ENCODE data around the gene NUDT2.

The NUDT2 gene

GRCh38 chr9:34370335-34370969, 41.1 kb downstream of the NUDT2 start:
- Histone ChIP-seq H2AFZ (ENCODE audit: low read depth) (no peak overlapping the region), H3K79me2 (ENCODE audit: insufficient read depth, low read depth) (no peaks in the 10 kb centered on the region), H4K20me1 (ENCODE audit: insufficient read depth) (no peaks in the 10 kb centered on the region), H3K4me2 (no peak overlapping the region), H3K27me3 (ENCODE audit: insufficient read depth, low read depth) (no peaks in the 10 kb centered on the region), H3K36me3 (ENCODE audit: insufficient read depth) (no peaks in the 10 kb centered on the region), H3K4me1 (ENCODE audit: low read depth, poor library complexity, severe bottlenecking) (peaks cover 3% of the 10 kb centered on the region), H3K9ac (no peak overlapping the region), H3K4me3 (IDR thresholded peaks at IDR 0.05; ENCODE audit: insufficient read depth, low read depth, low read length) (no peak overlapping the region), H3K27ac (no peak overlapping the region)
- TF ChIP-seq, protein P1, sequence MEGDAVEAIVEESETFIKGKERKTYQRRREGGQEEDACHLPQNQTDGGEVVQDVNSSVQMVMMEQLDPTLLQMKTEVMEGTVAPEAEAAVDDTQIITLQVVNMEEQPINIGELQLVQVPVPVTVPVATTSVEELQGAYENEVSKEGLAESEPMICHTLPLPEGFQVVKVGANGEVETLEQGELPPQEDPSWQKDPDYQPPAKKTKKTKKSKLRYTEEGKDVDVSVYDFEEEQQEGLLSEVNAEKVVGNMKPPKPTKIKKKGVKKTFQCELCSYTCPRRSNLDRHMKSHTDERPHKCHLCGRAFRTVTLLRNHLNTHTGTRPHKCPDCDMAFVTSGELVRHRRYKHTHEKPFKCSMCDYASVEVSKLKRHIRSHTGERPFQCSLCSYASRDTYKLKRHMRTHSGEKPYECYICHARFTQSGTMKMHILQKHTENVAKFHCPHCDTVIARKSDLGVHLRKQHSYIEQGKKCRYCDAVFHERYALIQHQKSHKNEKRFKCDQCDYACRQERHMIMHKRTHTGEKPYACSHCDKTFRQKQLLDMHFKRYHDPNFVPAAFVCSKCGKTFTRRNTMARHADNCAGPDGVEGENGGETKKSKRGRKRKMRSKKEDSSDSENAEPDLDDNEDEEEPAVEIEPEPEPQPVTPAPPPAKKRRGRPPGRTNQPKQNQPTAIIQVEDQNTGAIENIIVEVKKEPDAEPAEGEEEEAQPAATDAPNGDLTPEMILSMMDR (conservative IDR thresholded peaks at IDR 0.05; ENCODE audit: low read depth, low read length) = no peak

GRCh38 chr9:34370970-34371880, 41.9 kb downstream of the NUDT2 start:
- no peak overlapping the region for H3K4me2 ChIP-seq

DNA sequence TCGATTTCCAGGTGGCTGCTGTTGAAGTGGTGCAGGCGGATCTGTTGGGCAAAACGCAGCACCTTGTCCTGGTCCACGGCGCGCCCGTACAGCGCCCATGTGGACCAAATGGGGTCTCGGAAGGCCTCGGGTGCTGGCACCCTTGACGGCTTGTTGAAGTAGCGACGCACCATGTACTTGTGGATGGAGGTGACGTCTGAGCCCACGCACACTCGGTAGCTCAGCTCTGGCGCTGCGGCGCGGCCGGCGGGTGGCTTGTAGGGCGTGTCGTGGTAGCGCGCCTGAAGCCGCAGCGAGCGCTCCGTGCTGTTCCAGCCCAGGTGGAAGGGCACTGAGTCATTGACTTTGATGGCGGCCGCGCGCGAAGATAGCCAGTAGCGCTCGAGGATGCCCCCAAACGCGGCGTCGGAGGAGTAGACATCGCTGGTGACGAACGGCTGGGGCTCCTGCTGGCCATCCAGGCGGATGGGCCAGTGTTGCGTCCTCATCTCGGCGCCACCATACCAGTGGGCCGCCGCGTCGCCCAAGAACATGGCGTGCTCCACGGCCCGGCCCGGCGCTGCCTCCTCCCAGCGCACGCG, 42.6 kb downstream of the NUDT2 start:
- H4K20me1 ChIP-seq (ENCODE audit: insufficient read depth) = no peaks in the 10 kb centered on the region
- no peaks in the 10 kb centered on the region for H3K79me2 ChIP-seq (ENCODE audit: insufficient read depth, low read depth)
- no peaks in the 10 kb centered on the region for H3K27me3 ChIP-seq (ENCODE audit: insufficient read depth, low read depth)
- no peak overlapping the region for H3K4me3 ChIP-seq (IDR thresholded peaks at IDR 0.05; ENCODE audit: insufficient read depth, low read depth, low read length)
- TF ChIP-seq, protein P1 (conservative IDR thresholded peaks at IDR 0.05; ENCODE audit: low read depth, low read length) = no peak
- peaks cover 9% of the 10 kb centered on the region for H3K4me1 ChIP-seq (ENCODE audit: low read depth, poor library complexity, severe bottlenecking)
- H3K9ac ChIP-seq = no peak overlapping the region
- H2AFZ ChIP-seq (ENCODE audit: low read depth) = no peak overlapping the region
- no peak overlapping the region for H3K4me2 ChIP-seq
- H3K27ac ChIP-seq = no peak overlapping the region
- H3K36me3 ChIP-seq (ENCODE audit: insufficient read depth) = no peaks in the 10 kb centered on the region

More at GRCh38 chr9:34370970-34371880, 41.9 kb downstream of the NUDT2 start:
- H3K27me3 ChIP-seq (ENCODE audit: insufficient read depth, low read depth) = no peaks in the 10 kb centered on the region
- H3K36me3 ChIP-seq (ENCODE audit: insufficient read depth) = no peaks in the 10 kb centered on the region
- H2AFZ ChIP-seq (ENCODE audit: low read depth) = no peak overlapping the region
- H4K20me1 ChIP-seq (ENCODE audit: insufficient read depth) = no peaks in the 10 kb centered on the region
- H3K9ac ChIP-seq = no peak overlapping the region
- no peaks in the 10 kb centered on the region for H3K79me2 ChIP-seq (ENCODE audit: insufficient read depth, low read depth)
- TF ChIP-seq, protein P1 (conservative IDR thresholded peaks at IDR 0.05; ENCODE audit: low read depth, low read length) = no peak
- peaks cover 9% of the 10 kb centered on the region for H3K4me1 ChIP-seq (ENCODE audit: low read depth, poor library complexity, severe bottlenecking)
- H3K4me3 ChIP-seq (IDR thresholded peaks at IDR 0.05; ENCODE audit: insufficient read depth, low read depth, low read length) = no peak overlapping the region
- H3K27ac ChIP-seq = no peak overlapping the region

DNA sequence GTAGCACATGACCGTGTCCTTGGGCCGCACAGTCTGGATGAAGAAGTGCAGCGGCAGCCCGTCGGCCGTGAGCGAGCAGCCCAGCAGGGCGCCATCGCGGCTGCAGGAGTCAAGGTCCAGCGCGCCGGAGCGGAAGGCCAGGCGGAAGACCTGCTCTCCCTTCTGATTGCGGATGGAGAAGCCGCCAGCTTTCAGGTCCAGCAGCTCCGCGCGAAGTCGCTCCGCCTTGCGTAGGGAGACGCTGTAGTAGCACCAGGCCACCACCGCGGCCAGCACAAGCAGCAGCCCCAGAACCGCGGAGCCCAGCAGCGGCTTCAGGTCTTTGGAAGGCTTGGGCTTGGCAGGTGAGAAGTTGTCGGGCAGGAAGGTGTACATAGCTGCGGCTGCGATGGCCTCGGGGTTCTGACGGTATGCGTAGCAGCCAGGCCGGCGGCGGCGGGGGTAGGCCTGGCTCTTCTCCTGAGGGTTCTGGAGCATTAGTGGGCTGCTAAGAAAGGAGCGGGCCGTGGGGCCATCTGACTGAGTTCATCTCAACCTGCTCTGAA, 43.2 kb downstream of the NUDT2 start:
- peaks cover 9% of the 10 kb centered on the region for H3K4me1 ChIP-seq (ENCODE audit: low read depth, poor library complexity, severe bottlenecking)
- H3K27ac ChIP-seq = no peak overlapping the region
- H3K4me3 ChIP-seq (IDR thresholded peaks at IDR 0.05; ENCODE audit: insufficient read depth, low read depth, low read length) = no peak overlapping the region

More for the DNA sequence above, 43.2 kb downstream of the NUDT2 start:
- H3K27me3 ChIP-seq (ENCODE audit: insufficient read depth, low read depth) = no peaks in the 10 kb centered on the region
- no peak overlapping the region for H3K4me2 ChIP-seq
- H3K79me2 ChIP-seq (ENCODE audit: insufficient read depth, low read depth) = no peaks in the 10 kb centered on the region
- TF ChIP-seq, protein P1 (conservative IDR thresholded peaks at IDR 0.05; ENCODE audit: low read depth, low read length) = no peak
- H2AFZ ChIP-seq (ENCODE audit: low read depth) = no peak overlapping the region
- no peak overlapping the region for H3K9ac ChIP-seq
- no peaks in the 10 kb centered on the region for H3K36me3 ChIP-seq (ENCODE audit: insufficient read depth)
- H4K20me1 ChIP-seq (ENCODE audit: insufficient read depth) = no peaks in the 10 kb centered on the region
